B cell (primary cell): Measurements from ENCODE around the gene PLA2G5. TPM values are rescaled to one million over a fixed set of nuclear protein-coding genes. Genes with fewer than 3 reads are reported as not detected.

Experiments
- ATAC-seq: fragments of 200-7000 bp; cut with Tn5 transposase; one replicate; pipeline ENCODE4 v1.10.0; 2021; ENCODE audit warnings: low read depth, mild to moderate bottlenecking, moderate number of reproducible peaks, moderate library complexity
- CTCF ChIA-PET: fragments of 350-600 bp; sonication (Branson Sonifier 250); formaldehyde crosslinking; loops from one replicate; lab custom pipeline; 2021; ENCODE audit warnings: antibody characterized with exemption, inconsistent platforms; lab: Charles Lee
- POLR2A ChIA-PET: fragments of 350-600 bp; sonication (Branson Sonifier 250); formaldehyde crosslinking; loops from one replicate; lab custom pipeline; 2021; ENCODE audit warnings: antibody characterized with exemption; lab: Charles Lee
- DNase-seq: peaks from one replicate; pipeline ENCODE4 v3.0.0; 2013
- H2AFZ ChIP-seq: 2 replicates; pipeline ENCODE4 v1.6.1; 2012; ENCODE audit warnings: mild to moderate bottlenecking, low read depth, low read length; ENCODE audit not compliant: insufficient read depth, poor library complexity, severe bottlenecking
- H3K27ac ChIP-seq, 2 donors: 1 replicate in 1 of 2; 2 replicates in 1 of 2; pipeline ENCODE4 v1.5.1; 2012 to 2013; ENCODE audit warnings: low read length in 2 of 2, mild to moderate bottlenecking in 2 of 2, moderate library complexity in 1 of 2
- H3K27me3 ChIP-seq, 4 experiments: fragments of 200-600 bp in 1 of 4; sonication (generic) in 1 of 4; replicated peaks in 1 of 4; 1 replicate in 2 of 4; 2 replicates in 2 of 4; pipeline versions ENCODE4 v1.6.1 to v1.7.0; 2013 to 2016; ENCODE audit warnings: low read length in 3 of 4, mild to moderate bottlenecking in 2 of 4, mixed read lengths in 1 of 4, moderate library complexity in 1 of 4; ENCODE audit not compliant: insufficient read depth in 4 of 4, control insufficient read depth in 3 of 4; ENCODE audit errors: control extremely low read depth in 1 of 4
- H3K36me3 ChIP-seq, 2 experiments: replicated peaks in 1 of 2; 1 replicate in 1 of 2; 2 replicates in 1 of 2; pipeline versions ENCODE4 v1.6.1 to v1.7.1; 2013; ENCODE audit warnings: low read length in 1 of 2; ENCODE audit not compliant: insufficient read depth in 2 of 2, control insufficient read depth in 1 of 2; ENCODE audit errors: control extremely low read depth in 1 of 2, extremely low read depth in 1 of 2
- H3K4me1 ChIP-seq, 2 donors: fragments of 200-600 bp in 1 of 2; sonication (generic) in 1 of 2; 1 replicate in 1 of 2; 2 replicates in 1 of 2; pipeline versions ENCODE4 v1.5.1 to v1.6.1; 2013 to 2017; ENCODE audit warnings: low read length in 2 of 2; ENCODE audit not compliant: control insufficient read depth in 2 of 2, insufficient read depth in 2 of 2
- H3K4me2 ChIP-seq: replicated peaks from 2 replicates; pipeline ENCODE3; 2012; ENCODE audit warnings: mild to moderate bottlenecking, low read depth, low read length; ENCODE audit not compliant: poor library complexity, severe bottlenecking
- H3K4me3 ChIP-seq, 5 experiments: fragments of 200-600 bp in 1 of 5; sonication (generic) in 1 of 5; 1 replicate in 3 of 5; 2 replicates in 2 of 5; pipeline versions ENCODE4 v1.5.1 to v1.7.0; 2011 to 2016; ENCODE audit warnings: low read length in 4 of 5, mild to moderate bottlenecking in 4 of 5, low read depth in 2 of 5, control low read depth in 1 of 5, moderate library complexity in 1 of 5; ENCODE audit not compliant: insufficient read depth in 1 of 5; ENCODE audit errors: control extremely low read depth in 1 of 5, extremely low read depth in 1 of 5
- H3K79me2 ChIP-seq: fragments of 200-600 bp; sonication (generic); one replicate; pipeline ENCODE4 v1.6.0; 2016; ENCODE audit warnings: low read length; ENCODE audit not compliant: control insufficient read depth, insufficient read depth
- H3K9ac ChIP-seq: fragments of 200-600 bp; sonication (generic); 2 replicates; pipeline ENCODE4 v1.6.1; 2017; ENCODE audit warnings: mild to moderate bottlenecking, low read length, moderate library complexity
- H3K9me3 ChIP-seq, 3 donors: one replicate each; pipeline versions ENCODE4 v1.6.1 to v1.7.1; 2013; ENCODE audit warnings: low read length in 2 of 3; ENCODE audit not compliant: control insufficient read depth in 2 of 3, insufficient read depth in 1 of 3; ENCODE audit errors: control extremely low read depth in 1 of 3
- H4K20me1 ChIP-seq: 2 replicates; pipeline ENCODE4 v1.6.0; 2012; ENCODE audit warnings: mild to moderate bottlenecking, low read length; ENCODE audit not compliant: insufficient read depth, control insufficient read depth, poor library complexity, severe bottlenecking
- H3K27ac Mint-ChIP-seq: one replicate; pipeline ENCODE4 v1.8.0; 2021; ENCODE audit warnings: mixed read lengths
- H3K27me3 Mint-ChIP-seq: one replicate; pipeline ENCODE4 v1.8.0; 2021; ENCODE audit warnings: mixed read lengths
- H3K4me1 Mint-ChIP-seq: one replicate; pipeline ENCODE4 v1.8.0; 2021; ENCODE audit warnings: mixed read lengths
- H3K4me3 Mint-ChIP-seq: one replicate; pipeline ENCODE4 v1.8.0; 2021; ENCODE audit warnings: mixed read lengths
- H3K9me3 Mint-ChIP-seq: one replicate; pipeline ENCODE4 v1.8.0; 2022; ENCODE audit warnings: mixed read lengths; ENCODE audit not compliant: insufficient read depth
- CTCF ChIP-seq: fragments of 200-600 bp; IDR thresholded peaks from one replicate; pipeline ENCODE4 v1.8.0; 2022; ENCODE audit warnings: antibody characterized with exemption, mild to moderate bottlenecking
- EZH2 ChIP-seq: IDR thresholded peaks from 2 replicates; pipeline ENCODE4 v1.6.1; 2012; ENCODE audit warnings: borderline replicate concordance, low read depth, mild to moderate bottlenecking, moderate library complexity, low read length; ENCODE audit not compliant: insufficient read depth, poor library complexity, severe bottlenecking
- WGBS: methylation state at CpG from one replicate; pipeline ENCODE4 v1.1.5; 2013; ENCODE audit warnings: missing lambda C conversion rate; ENCODE audit not compliant: insufficient coverage; 5-methylcytosine and 5-hydroxymethylcytosine counted together
- intact Hi-C: fragments of 100-400 bp; cut with micrococcal nuclease; formaldehyde crosslinking; loops from one replicate; pipeline ENCODE4 v1.10.0; 2022
- polyA plus RNA-seq: library from polyadenylated mRNA; depleted of rRNA; stranded (reverse); fragments of >200 nt; gene quantifications from 2 replicates; pipeline ENCODE4 v1.2.3, GENCODE V29; 2012
- total RNA-seq, 2 donors: library from RNA; stranded (reverse); fragments of 120-200 nt in 1 of 2; gene quantifications; 1 replicate in 1 of 2; 2 replicates in 1 of 2; pipeline versions ENCODE4 v1.2.3 to v1.2.4, GENCODE V29; 2013 to 2022

The PLA2G5 gene
- total and polyA plus RNA-seq, 2 donors (not counting 1 experiment from before 2014, with no cell fraction given), result not detected

GRCh38 chr1:20071416-20071815 lies 1.4 kb downstream of the PLA2G5 start:
- no peaks in the 10 kb centered on the region for H3K36me3 ChIP-seq
- Mint-ChIP-seq H3K27ac (no peak overlapping the region), H3K4me1 (peaks cover 44% of the 10 kb centered on the region), H3K27me3 (no peaks in the 10 kb centered on the region), H3K4me3 (no peak overlapping the region), H3K9me3 (no peaks in the 10 kb centered on the region)
- H3K27me3 ChIP-seq, result no peaks in the 10 kb centered on the region
- H3K4me2 ChIP-seq, result no peak overlapping the region
- no peak for TF ChIP-seq EZH2
- TF ChIP-seq CTCF, result no peak
- 94% methylated on average over 6 of the region's 6 CpGs for WGBS
- H2AFZ ChIP-seq, result no peak overlapping the region
- H4K20me1 ChIP-seq, result no peaks in the 10 kb centered on the region
- ChIA-PET CTCF (interaction anchor here (1.2 to 1.7 kb wide), 2 partner anchors 10 to 123 kb away, joined by 3 to 4 read pairs; no protein-coding TSS in a partner anchor), POLR2A (interaction anchor here (0.6 kb wide), 1 partner anchor 12 kb away, joined by 5 read pairs; no protein-coding TSS in a partner anchor)
- no peak overlapping the region for H3K27ac ChIP-seq
- no peak overlapping the region for H3K9ac ChIP-seq
- no peak for DNase-seq
- no peak overlapping the region for H3K4me3 ChIP-seq
- intact Hi-C loops, result no loop called here
- H3K9me3 ChIP-seq, result no peaks in the 10 kb centered on the region
- no peaks in the 10 kb centered on the region for H3K79me2 ChIP-seq
- peaks cover 38 to 43% of the 10 kb centered on the region in 2 donors for H3K4me1 ChIP-seq
- no peak for ATAC-seq

- no peak overlapping the region for H3K9ac ChIP-seq
- no peak overlapping the region for H3K4me3 Mint-ChIP-seq
- peak overlapping the region; percentile 9 to 27 for H3K27ac ChIP-seq
- no peaks in the 10 kb centered on the region for H3K36me3 ChIP-seq
- H3K27me3 ChIP-seq, result no peaks in the 10 kb centered on the region
- DNase-seq, result no peak
- no peak overlapping the region for H2AFZ ChIP-seq
- POLR2A ChIA-PET, result no interaction called here
- H3K9me3 Mint-ChIP-seq, result no peaks in the 10 kb centered on the region
- H3K4me2 ChIP-seq, result peak overlapping the region; percentile 42
- 85% methylated on average over 4 of the region's 7 CpGs for WGBS
- peaks cover 58% of the 10 kb centered on the region for H3K4me1 Mint-ChIP-seq
- no peak overlapping the region for H3K4me3 ChIP-seq
- no peaks in the 10 kb centered on the region for H4K20me1 ChIP-seq
- H3K79me2 ChIP-seq, result no peaks in the 10 kb centered on the region
- H3K27ac Mint-ChIP-seq, result peak overlapping the region; percentile 65
- no peak for ATAC-seq
- intact Hi-C loops, result no loop called here
- H3K9me3 ChIP-seq, result peaks cover 0 to 4% (median 0%) of the 10 kb centered on the region in 3 donors
- no peaks in the 10 kb centered on the region for H3K27me3 Mint-ChIP-seq
- CTCF ChIA-PET, result interaction anchor here (1.4 kb wide), 1 partner anchor 29 kb away, joined by 3 read pairs; no protein-coding TSS in a partner anchor
- peaks cover 52 to 57% of the 10 kb centered on the region in 2 donors for H3K4me1 ChIP-seq
- TF ChIP-seq CTCF (no peak), EZH2 (no peak)
Observed at GRCh38 chr1:20072771-20073170, 2.8 kb downstream of the PLA2G5 start.
